AG04450 (cell line): ENCODE results near the gene HSPG2. TPM values are rescaled to one million over a fixed set of nuclear protein-coding genes. Genes with fewer than 3 reads are reported as not detected.

Source experiments
- CTCF ChIA-PET: fragments of 300-600, 350-600 bp; formaldehyde crosslinking; extraction: SDS; loops from one replicate; lab custom pipeline; 2022; ENCODE audit warnings: antibody characterized with exemption, inconsistent platforms; lab: Charles Lee
- POLR2A ChIA-PET: fragments of 350-600 bp; formaldehyde crosslinking; extraction: SDS; loops from one replicate; lab custom pipeline; 2021; ENCODE audit warnings: antibody characterized with exemption, inconsistent platforms; lab: Yijun Ruan, JAX
- DNase-seq: peaks from one replicate; pipeline ENCODE4 v3.0.0-alpha.2; 2011; ENCODE audit warnings: low read depth, low spot score
- H3K27ac ChIP-seq: one replicate; pipeline ENCODE4 v1.5.1; 2012; ENCODE audit warnings: low read depth, low read length, control low read depth
- H3K27me3 ChIP-seq: one replicate; pipeline ENCODE4 v1.6.0; 2012; ENCODE audit warnings: low read length; ENCODE audit not compliant: control insufficient read depth, insufficient read depth
- H3K4me3 ChIP-seq: 2 replicates; pipeline ENCODE4 v1.5.1; 2011; ENCODE audit warnings: mild to moderate bottlenecking, low read depth, low read length, control low read depth
- H3K9me3 ChIP-seq: 2 replicates; pipeline ENCODE4 v1.5.1; 2012; ENCODE audit warnings: low read length; ENCODE audit not compliant: control insufficient read depth, insufficient read depth
- polyA plus RNA-seq: library from polyadenylated mRNA; depleted of rRNA; stranded (reverse); fragments of >200 nt; gene quantifications from 2 replicates; pipeline ENCODE4 v1.2.3, GENCODE V29; 2011
- TF ChIP-seq, protein P1 (sequence below): IDR thresholded peaks from 2 replicates; pipeline ENCODE4 v1.5.1; 2011; ENCODE audit warnings: low read depth, low read length, control low read depth, inconsistent platforms

HSPG2 gene
- polyA plus RNA-seq, 1 experiment, result 9.7 TPM

- DNase-seq, result no peak
- Histone ChIP-seq H3K4me3 (no peak overlapping the region), H3K27me3 (no peaks in the 10 kb centered on the region), H3K9me3 (no peaks in the 10 kb centered on the region), H3K27ac (no peak overlapping the region)
- POLR2A ChIA-PET, result no interaction called here
- TF ChIP-seq, protein P1, sequence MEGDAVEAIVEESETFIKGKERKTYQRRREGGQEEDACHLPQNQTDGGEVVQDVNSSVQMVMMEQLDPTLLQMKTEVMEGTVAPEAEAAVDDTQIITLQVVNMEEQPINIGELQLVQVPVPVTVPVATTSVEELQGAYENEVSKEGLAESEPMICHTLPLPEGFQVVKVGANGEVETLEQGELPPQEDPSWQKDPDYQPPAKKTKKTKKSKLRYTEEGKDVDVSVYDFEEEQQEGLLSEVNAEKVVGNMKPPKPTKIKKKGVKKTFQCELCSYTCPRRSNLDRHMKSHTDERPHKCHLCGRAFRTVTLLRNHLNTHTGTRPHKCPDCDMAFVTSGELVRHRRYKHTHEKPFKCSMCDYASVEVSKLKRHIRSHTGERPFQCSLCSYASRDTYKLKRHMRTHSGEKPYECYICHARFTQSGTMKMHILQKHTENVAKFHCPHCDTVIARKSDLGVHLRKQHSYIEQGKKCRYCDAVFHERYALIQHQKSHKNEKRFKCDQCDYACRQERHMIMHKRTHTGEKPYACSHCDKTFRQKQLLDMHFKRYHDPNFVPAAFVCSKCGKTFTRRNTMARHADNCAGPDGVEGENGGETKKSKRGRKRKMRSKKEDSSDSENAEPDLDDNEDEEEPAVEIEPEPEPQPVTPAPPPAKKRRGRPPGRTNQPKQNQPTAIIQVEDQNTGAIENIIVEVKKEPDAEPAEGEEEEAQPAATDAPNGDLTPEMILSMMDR, result no peak
- CTCF ChIA-PET, result no interaction called here
Observed at GRCh38 chr1:21878009-21878773, 58.9 kb downstream of the HSPG2 start.

GRCh38 chr1:21876267-21876666, 60.8 kb downstream of the HSPG2 start:
- Histone ChIP-seq H3K9me3 (no peaks in the 10 kb centered on the region), H3K27ac (no peak overlapping the region), H3K4me3 (no peak overlapping the region), H3K27me3 (no peaks in the 10 kb centered on the region)
- DNase-seq, result no peak
- TF ChIP-seq, protein P1, result no peak
- CTCF ChIA-PET, result no interaction called here
- POLR2A ChIA-PET, result no interaction called here

DNA sequence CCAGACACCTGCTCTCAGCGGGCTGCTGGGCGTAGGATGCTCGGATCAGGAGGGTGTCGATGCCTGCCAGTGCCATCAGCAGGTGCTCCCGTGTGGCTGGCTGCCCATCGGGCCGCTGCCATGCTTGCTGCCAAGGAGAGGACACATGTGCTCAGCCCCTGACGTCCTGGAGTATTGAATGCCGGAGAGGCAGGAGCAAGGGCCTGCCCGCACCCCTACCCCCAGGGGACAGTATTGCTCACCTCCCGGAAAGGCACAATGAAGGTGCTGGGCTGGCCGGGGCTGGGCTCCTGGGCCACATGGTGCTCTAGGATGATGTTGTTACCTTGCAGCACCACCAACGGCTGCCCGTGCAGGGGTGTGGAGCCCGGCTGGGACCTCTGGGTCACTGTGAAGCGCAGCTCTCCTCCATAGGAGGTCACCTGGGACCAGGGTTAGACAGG, 61.5 kb downstream of the HSPG2 start:
- Histone ChIP-seq H3K9me3 (no peaks in the 10 kb centered on the region), H3K27ac (no peak overlapping the region), H3K27me3 (no peaks in the 10 kb centered on the region), H3K4me3 (no peak overlapping the region)
- ChIA-PET CTCF (no interaction called here), POLR2A (no interaction called here)
- TF ChIP-seq, protein P1, result no peak
- DNase-seq, result no peak

DNA sequence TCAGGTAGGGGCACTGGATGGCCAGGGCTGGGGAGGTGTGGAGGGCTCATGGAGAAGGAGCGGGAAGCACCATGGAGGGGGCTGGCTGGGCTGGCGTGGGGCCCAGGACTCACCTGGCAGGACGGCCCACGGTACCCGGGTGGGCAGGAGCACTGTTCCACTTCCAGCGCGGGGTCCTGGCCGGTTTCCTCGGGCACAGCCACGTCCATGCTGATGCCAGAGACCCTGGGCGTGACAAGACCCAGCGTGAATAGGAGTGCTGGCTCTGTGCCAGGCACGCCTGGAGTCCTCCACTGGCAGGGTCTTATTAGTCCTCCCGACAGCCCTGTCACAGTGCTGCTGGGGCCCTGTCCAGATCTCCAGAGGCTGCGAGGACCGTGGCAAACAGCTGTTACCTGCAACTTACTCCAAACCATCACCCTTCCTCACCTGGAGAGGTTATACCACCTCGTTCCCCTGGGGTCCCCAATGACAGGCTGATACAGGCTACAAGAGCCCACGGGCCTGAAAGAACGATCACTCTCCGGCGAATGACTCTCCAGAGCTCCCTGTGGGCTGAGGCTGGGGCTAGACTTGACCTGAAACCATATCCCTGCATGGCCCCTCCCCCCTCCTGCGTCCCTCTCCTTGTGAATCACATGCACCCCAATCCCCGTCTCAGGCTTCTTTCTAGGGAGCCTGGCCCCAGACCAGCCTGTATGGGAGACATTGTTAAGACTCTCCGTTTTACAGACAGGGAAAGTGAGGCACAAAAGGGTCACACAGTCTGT, 62.1 kb downstream of the HSPG2 start:
- DNase-seq, result no peak
- TF ChIP-seq, protein P1, result no peak
- H3K27ac ChIP-seq, result no peak overlapping the region
- ChIA-PET POLR2A (no interaction called here), CTCF (no interaction called here)
- no peak overlapping the region for H3K4me3 ChIP-seq
- H3K27me3 ChIP-seq, result no peaks in the 10 kb centered on the region
- no peaks in the 10 kb centered on the region for H3K9me3 ChIP-seq

- ChIA-PET CTCF (no interaction called here), POLR2A (no interaction called here)
- H3K27me3 ChIP-seq, result no peaks in the 10 kb centered on the region
- H3K27ac ChIP-seq, result no peak overlapping the region
- DNase-seq, result no peak
- no peaks in the 10 kb centered on the region for H3K9me3 ChIP-seq
- TF ChIP-seq, protein P1, result no peak
- H3K4me3 ChIP-seq, result no peak overlapping the region
Observed at GRCh38 chr1:21874328-21874727, 62.8 kb downstream of the HSPG2 start.
